HG02973 (cell line): ENCODE data around the gene CARMIL1.

Experiments used
- ATAC-seq: cut with Tn5 transposase; IDR thresholded peaks from one replicate; pipeline ENCODE4 v1.9.1; 2021; ENCODE audit warnings: moderate library complexity; ENCODE audit not compliant: unreplicated experiment

The CARMIL1 gene

GRCh38 chr6:25465941-25466340, 186.8 kb downstream of the CARMIL1 start:
- ATAC-seq = no peak

GRCh38 chr6:25468881-25469280, 189.7 kb downstream of the CARMIL1 start:
- ATAC-seq = no peak

GRCh38 chr6:25469797-25470388, 190.7 kb downstream of the CARMIL1 start:
- ATAC-seq = no peak

DNA sequence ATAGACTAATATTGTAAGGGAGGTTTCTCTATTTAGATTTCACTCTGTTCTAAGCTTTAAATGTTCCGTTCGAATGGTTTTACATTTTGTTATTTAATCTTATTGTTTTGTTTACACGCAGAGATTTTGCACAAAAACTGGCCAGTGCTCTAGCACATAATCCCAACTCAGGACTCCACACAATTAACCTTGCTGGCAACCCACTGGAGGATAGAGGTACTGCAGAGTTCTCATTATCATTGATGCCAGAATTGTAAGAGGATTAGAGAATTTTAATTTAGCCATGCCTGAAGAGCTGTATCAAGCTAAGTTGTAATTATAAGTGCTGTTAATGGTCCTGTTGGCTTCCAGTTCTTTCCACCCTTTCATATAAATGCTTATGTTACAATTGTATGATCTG, 193.1 kb downstream of the CARMIL1 start:
- no peak for ATAC-seq

- ATAC-seq = no peak
Measured at GRCh38 chr6:25472906-25473305, 193.7 kb downstream of the CARMIL1 start.

- no peak for ATAC-seq
Measured at GRCh38 chr6:25473447-25473846, 194.3 kb downstream of the CARMIL1 start.

- ATAC-seq = no peak
Measured at GRCh38 chr6:25476126-25476525, 197.0 kb downstream of the CARMIL1 start.

DNA sequence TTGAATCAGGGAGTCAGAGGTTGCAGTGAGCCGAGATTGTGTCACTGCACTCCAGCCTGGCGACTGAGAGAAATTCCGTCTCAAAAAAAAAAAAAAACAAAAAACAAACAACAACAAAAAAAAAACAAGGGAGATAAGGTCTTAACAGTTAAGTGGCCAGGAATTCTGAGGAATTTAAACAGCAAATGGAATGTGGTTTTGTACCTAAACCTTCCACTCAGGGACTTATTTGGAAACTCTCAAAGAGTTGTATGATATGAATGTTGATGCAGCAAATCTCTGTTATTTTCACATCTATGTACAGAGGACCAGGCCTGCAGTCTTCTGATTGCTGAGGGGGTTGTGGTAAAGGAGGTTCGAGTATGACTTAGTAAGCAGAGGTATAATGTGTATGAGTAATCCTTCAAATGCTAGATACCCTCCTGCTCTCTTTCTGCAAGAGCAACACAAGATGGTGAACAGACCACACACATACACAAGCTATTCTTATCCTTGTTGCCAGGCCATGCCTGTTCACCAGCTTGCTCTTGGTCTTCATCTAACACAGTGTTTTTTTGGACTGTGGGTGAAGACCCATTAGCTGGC, 197.9 kb downstream of the CARMIL1 start:
- ATAC-seq = no peak

DNA sequence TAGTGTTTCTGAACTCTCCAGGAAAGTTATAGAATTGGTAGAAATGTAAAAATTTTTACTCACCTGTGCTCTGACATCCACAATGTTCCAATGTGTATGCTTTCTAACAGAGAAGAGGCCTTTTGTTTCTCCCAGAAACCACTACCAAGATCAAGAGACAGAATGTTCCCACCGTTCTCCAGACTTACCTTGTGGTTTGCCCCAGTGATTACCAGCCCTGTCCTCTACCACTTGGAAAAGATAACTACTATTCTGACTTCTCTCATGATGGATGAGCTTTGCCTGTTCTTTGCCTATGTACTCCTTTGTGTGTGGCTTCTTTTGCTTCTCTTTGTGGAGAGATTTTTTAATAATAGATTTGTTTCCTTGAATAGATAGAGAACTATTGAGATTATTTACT, 199.8 kb downstream of the CARMIL1 start:
- ATAC-seq = no peak

GRCh38 chr6:25481267-25481666, 202.1 kb downstream of the CARMIL1 start:
- no peak for ATAC-seq

- ATAC-seq = no peak
Measured at GRCh38 chr6:25482996-25483395, 203.8 kb downstream of the CARMIL1 start.

DNA sequence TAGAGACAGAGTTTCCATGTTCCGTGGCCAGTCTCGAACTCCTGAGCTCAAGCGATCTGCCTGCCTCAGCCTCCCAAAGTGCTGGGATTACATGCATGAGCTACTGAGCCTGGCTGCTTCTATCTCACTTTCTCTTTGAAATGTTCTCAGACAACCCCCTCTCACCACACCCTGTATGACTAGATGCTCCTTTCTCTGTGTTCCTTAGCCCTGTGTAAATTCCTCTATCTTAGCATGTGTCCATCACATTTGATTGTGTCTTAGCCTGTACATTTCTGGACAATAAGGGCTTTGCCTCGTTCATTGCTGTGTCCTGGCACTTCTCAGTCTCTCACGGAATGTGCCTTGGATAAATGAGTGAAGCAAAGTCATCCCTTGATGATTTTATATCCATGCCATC, 204.8 kb downstream of the CARMIL1 start:
- no peak for ATAC-seq

DNA sequence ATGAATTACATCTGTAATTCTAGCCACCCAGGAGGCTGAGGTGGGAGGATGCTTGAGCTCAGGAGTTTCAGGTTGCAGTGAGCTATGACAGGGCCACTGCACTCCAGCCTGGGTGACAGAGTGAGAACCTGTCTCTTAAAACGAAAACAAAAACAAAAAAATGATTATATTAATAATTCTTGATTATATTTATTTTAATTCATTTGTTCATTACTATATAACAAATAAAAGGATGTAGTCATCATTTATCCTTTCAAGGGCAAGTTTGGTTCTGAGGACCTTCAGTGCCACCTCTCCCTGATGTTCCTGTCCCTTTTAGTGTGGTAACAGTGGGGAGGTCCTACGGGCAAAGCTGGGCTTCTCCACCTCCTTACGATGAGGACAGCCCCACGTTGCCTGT, 205.7 kb downstream of the CARMIL1 start:
- ATAC-seq = no peak

- ATAC-seq = no peak
Measured at GRCh38 chr6:25485821-25486534, 206.8 kb downstream of the CARMIL1 start.

- no peak for ATAC-seq
Measured at GRCh38 chr6:25486550-25486949, 207.4 kb downstream of the CARMIL1 start.

- ATAC-seq = no peak
Measured at GRCh38 chr6:25487012-25487411, 207.8 kb downstream of the CARMIL1 start.

DNA sequence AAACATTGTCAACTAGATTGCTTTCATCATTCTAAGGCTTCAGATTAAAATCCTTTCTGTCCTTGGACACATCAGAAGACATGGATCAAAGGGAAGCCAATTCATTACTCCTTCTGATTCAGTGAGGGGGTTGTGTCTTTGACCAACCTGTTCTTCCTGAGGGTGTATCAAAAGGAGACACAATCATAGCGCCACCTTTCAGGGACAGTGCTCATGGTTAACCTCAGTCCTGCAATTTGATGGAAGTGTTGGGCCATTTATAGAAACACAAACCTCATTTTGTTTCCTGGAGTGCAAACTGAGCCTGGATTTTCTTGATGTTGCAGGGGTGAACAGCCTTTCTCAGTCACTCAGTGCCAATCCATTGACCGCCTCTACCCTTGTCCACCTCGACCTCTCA, 209.0 kb downstream of the CARMIL1 start:
- no peak for ATAC-seq

DNA sequence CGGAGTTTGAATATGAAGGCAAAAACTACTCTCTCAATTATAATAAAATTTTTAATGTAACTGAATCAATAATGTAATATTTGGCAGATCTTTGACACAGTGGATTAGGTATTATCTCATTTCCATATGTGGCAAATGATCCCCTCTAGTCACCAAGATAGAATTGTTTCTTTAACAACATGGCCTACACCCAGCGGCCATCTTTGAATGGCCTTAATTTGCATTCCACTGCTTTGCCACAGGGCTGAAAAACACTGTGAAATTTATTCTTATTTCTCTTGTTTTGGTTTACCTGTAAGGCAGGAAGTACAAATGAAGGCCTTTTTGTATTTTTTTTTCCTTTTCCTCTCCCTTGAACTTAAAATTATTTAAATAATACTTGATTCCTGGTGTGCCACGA, 210.2 kb downstream of the CARMIL1 start:
- no peak for ATAC-seq

DNA sequence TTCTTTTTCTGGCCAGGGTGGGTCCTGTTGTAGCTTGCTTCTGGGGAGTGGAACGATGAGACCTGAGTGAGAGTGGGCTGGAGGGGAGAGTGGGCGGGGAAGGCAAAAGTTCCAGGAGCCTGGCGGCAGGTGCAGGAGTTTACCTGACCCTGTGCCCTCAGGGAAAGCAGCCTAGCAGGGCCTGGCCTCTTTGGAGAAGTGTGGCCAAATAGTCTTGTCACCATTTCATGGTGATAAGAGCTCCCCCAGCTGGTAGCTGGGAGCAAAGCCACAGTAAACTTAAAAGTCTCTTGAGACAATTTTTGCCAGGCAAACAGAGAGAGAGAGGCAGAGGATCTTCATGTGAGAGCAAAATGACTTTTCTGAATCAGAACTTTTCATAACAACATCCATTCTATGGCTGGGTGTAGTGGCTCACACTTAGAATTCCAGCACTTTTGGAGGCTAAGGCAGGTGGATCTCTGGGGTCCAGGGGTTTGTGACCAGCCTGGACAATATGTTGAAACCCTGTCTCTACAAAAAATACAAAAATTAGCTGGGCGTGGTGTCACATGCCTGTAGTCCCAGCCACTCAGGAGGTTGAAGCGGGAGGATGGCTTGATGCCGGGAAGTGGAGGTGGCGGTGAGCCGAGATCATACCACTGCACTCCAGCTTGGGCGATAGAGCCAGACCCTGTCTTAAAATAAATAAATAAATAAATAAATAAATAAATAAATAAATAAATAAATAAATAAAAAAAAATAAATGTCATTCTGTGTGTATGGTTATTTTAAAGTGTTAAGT, 211.0 kb downstream of the CARMIL1 start:
- peak; percentile 79 for ATAC-seq

GRCh38 chr6:25492951-25493350, 213.8 kb downstream of the CARMIL1 start:
- ATAC-seq = no peak

DNA sequence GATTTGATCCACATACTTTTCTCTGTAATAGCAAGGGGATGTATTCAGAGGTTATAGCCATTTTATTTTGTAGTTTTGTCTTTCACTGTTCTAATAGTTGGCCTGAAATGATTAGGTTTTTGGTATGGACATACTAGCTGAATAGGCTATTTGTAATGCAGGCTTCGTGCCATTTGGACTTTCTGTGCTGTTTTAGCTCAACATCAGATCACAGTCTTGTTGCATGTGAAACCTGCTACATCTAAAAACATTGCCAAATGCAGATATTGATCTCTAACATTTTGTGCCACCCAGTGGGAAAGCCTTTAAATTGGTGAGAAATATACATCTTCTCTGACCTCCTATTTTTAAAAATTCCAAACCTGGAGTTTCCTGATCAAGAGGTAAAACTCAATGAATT, 215.3 kb downstream of the CARMIL1 start:
- no peak for ATAC-seq
